ENCODE data around the gene PEX11G. TPM values are rescaled to one million over a fixed set of nuclear protein-coding genes. Genes with fewer than 3 reads are reported as not detected.

PEX11G gene
- total and polyA plus RNA-seq, 9 of the 15 experiments (the other 6 are each of a cell fraction or from before 2014, with no cell fraction given), result 0.07 to 3.2 (median 0.70) TPM; not detected in 1

GRCh38 chr19:7500811-7501450 lies 12.1 kb upstream of the PEX11G start (continued):
- no peak for TF ChIP-seq ID3 (CRISPR knock-in tag; IDR thresholded peaks at IDR 0.05)
- peak; percentile 46; the same call in 1 of the 2 replicates for TF ChIP-seq ID3 (tag; IDR thresholded peaks at IDR 0.05)
- TF ChIP-seq CTBP1 (IDR thresholded peaks at IDR 0.05; ENCODE audit: borderline replicate concordance), result peak; percentile 93
- TF ChIP-seq RBBP5 (IDR thresholded peaks at IDR 0.05; ENCODE audit: borderline replicate concordance, insufficient read depth, low read length, poor library complexity, severe bottlenecking), result peak; percentile 32
- peak in 1 of 3 experiments; percentile 46; a peak in 1 of 6 replicates for TF ChIP-seq ZBTB11 (CRISPR knock-in tag; IDR thresholded peaks at IDR 0.05)
- peak; percentile 75; the same call in 1 of the 2 replicates for TF ChIP-seq HDAC6 (IDR thresholded peaks at IDR 0.05; ENCODE audit: low read depth, low read length)
- peak; percentile 59 for TF ChIP-seq RBFOX2 (IDR thresholded peaks at IDR 0.05; ENCODE audit: low read depth, low read length)
- TF ChIP-seq, protein P1, sequence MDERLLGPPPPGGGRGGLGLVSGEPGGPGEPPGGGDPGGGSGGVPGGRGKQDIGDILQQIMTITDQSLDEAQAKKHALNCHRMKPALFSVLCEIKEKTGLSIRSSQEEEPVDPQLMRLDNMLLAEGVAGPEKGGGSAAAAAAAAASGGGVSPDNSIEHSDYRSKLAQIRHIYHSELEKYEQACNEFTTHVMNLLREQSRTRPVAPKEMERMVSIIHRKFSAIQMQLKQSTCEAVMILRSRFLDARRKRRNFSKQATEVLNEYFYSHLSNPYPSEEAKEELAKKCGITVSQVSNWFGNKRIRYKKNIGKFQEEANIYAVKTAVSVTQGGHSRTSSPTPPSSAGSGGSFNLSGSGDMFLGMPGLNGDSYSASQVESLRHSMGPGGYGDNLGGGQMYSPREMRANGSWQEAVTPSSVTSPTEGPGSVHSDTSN (CRISPR knock-in tag; IDR thresholded peaks at IDR 0.05; ENCODE audit: low read depth), result no peak
- TF ChIP-seq, protein P1 (tag; conservative IDR thresholded peaks at IDR 0.05; ENCODE audit: low read depth), result no peak
- TF ChIP-seq CREM (IDR thresholded peaks at IDR 0.05; ENCODE audit: low read depth), result 0 out of 2 replicates have a peak, but pooled peaks have one; percentile 26
- TF ChIP-seq NRF1 (conservative IDR thresholded peaks at IDR 0.05 in 1 of 2, IDR thresholded peaks at IDR 0.05 in 1 of 2), result peak; percentile 89 to 91
- peak; percentile 40; the same call in 1 of the 2 replicates for TF ChIP-seq TFAP4 (CRISPR knock-in tag; IDR thresholded peaks at IDR 0.05; ENCODE audit: borderline replicate concordance)
- TF ChIP-seq MEIS2 (IDR thresholded peaks at IDR 0.05; ENCODE audit: partially characterized antibody), result peak; percentile 41
- peak; percentile 78 for TF ChIP-seq ZBTB33 (CRISPR knock-in tag; IDR thresholded peaks at IDR 0.05)
- peak; percentile 77; the same call in 1 of the 2 replicates for TF ChIP-seq ZNF431 (CRISPR knock-in tag; IDR thresholded peaks at IDR 0.05)
- TF ChIP-seq CHD2 (IDR thresholded peaks at IDR 0.05; ENCODE audit: low read depth, low read length), result no peak
- peak; percentile 81 for TF ChIP-seq CXXC5 (CRISPR knock-in tag; IDR thresholded peaks at IDR 0.05)

Measured in K562 (cell line).